Fibroblast of lung (primary cell): ENCODE measurements around the gene BATF2.

Source experiments
- EZH2 ChIP-seq: IDR thresholded peaks from 2 replicates; pipeline ENCODE4 v1.5.1; 2012; ENCODE audit warnings: low read length, control low read depth, mild to moderate bottlenecking; ENCODE audit errors: missing control alignments
- TF ChIP-seq, protein P1 (sequence below), 2 donors: IDR thresholded peaks in 1 of 2; conservative IDR thresholded peaks in 1 of 2; 1 replicate in 1 of 2; 2 replicates in 1 of 2; pipeline ENCODE4 v1.5.1; 2011 to 2012; ENCODE audit warnings: low read length in 2 of 2, control low read depth in 1 of 2, inconsistent platforms in 1 of 2, low read depth in 1 of 2, mild to moderate bottlenecking in 1 of 2

- TF ChIP-seq, protein P1, sequence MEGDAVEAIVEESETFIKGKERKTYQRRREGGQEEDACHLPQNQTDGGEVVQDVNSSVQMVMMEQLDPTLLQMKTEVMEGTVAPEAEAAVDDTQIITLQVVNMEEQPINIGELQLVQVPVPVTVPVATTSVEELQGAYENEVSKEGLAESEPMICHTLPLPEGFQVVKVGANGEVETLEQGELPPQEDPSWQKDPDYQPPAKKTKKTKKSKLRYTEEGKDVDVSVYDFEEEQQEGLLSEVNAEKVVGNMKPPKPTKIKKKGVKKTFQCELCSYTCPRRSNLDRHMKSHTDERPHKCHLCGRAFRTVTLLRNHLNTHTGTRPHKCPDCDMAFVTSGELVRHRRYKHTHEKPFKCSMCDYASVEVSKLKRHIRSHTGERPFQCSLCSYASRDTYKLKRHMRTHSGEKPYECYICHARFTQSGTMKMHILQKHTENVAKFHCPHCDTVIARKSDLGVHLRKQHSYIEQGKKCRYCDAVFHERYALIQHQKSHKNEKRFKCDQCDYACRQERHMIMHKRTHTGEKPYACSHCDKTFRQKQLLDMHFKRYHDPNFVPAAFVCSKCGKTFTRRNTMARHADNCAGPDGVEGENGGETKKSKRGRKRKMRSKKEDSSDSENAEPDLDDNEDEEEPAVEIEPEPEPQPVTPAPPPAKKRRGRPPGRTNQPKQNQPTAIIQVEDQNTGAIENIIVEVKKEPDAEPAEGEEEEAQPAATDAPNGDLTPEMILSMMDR (conservative IDR thresholded peaks at IDR 0.05 in 1 of 2, IDR thresholded peaks at IDR 0.05 in 1 of 2; ENCODE audit: low read depth in 1 of 2, low read length in 2 of 2): no peak
- TF ChIP-seq EZH2: no peak
These were observed 27.6 kb downstream of the BATF2 start for GRCh38 chr11:64969209-64969608.
